NCI-H1694 treated with DMSO at 0.1 percent for 48 hours (cell line): ENCODE measurements around the gene HRH4.

Experiments
- DNase-seq: peaks from one replicate; lab custom pipeline; 2025; lab: John Stamatoyannopoulos, UW

Gene HRH4

DNA sequence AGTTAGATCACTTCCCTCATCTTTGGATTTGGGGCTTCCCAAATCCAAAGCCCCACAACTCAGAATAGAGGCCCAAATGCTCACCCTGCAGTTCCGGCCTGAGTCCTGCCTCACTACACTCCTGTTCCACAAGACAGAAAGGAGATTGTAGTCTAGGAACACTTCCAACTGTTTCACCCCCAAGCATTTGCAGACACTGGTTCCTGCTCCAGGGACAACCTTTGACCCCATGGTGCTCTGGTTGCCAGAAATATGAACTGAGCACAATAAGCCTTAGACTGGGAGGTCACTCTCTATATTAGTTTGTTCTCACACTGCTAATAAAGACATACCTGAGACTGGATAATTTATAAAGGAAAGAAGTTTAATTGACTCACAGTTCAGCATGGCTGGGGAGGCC lies 49.0 kb downstream of the HRH4 start:
- DNase-seq: no peak

GRCh38 chr18:24514439-24514838 lies 54.0 kb downstream of the HRH4 start:
- DNase-seq: no peak

DNA sequence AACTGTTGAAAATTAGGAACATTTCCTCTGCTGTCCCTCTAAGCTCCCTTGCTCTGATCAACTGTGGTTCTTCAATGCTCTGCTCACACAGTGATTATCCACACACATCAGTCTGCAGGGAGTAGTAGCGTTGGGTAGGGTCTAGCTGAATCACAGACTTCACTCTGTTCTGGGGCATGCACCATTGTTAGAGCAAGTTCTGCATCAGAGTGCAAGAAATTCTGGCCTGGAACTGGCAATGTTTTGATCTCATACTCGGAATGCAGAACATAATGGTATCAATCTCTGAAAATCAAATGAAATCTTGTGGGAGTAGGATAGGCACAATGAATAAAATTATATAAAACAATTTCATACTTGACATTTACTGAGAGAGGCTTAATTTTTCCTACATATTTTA lies 55.3 kb downstream of the HRH4 start:
- DNase-seq: no peak

DNA sequence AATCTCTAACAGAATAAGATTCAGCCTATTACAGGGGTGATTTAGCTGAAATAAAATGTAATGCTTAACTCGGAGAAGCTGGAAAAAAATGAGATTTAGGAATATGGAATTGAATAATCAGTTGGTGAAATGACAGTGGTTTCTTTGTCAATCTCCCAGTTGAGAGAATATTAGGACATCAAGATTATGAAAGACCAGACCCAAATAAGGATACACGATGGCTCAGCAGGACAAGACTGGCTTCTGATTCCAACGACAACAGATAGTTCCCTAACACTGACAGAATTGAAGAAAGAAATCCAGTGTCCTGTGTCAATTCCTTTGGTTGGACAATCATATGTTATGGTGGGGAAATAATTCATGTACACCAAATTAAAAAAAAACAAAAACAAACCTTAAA lies 55.8 kb downstream of the HRH4 start:
- no peak for DNase-seq

- no peak for DNase-seq
Observed at GRCh38 chr18:24517554-24517953, 57.1 kb downstream of the HRH4 start.

DNA sequence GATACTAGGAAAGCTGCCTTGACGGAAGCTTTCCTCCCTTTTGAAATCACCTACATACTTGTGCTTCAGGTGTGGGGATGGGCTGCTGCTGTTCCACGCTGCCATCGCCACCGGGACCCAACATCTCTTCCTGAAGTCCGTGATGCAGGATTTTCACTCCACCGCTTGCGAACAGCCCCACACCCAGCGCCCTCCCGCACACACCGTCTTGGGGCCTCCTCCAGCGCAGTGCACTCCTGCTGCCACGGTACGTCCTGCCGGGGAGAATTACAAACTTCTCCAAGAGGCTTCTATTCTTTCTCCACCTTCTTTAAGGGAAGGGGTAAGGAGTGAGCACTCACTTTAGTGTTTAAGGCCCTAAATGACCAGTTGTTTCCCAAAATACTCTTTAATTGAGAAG lies 58.2 kb downstream of the HRH4 start:
- DNase-seq: no peak
